SW480 (cell line): ENCODE data around the gene RAB11FIP3.

ENCODE experiments used
- DNase-seq: peaks from one replicate; pipeline ENCODE4 v3.0.0-alpha.2; 2016; ENCODE audit warnings: low spot score

RAB11FIP3 gene

GRCh38 chr16:518858-519257 is 93.4 kb downstream of the RAB11FIP3 start:
- no peak for DNase-seq

- no peak for DNase-seq
Measured at GRCh38 chr16:519425-519824, 94.0 kb downstream of the RAB11FIP3 start.

- no peak for DNase-seq
Measured at GRCh38 chr16:519841-520687, 94.6 kb downstream of the RAB11FIP3 start.

- no peak for DNase-seq
Measured at GRCh38 chr16:520847-521246, 95.4 kb downstream of the RAB11FIP3 start.

- peak; percentile 69 for DNase-seq
Measured at GRCh38 chr16:521381-522210, 96.1 kb downstream of the RAB11FIP3 start.

GRCh38 chr16:522320-523096 is 97.1 kb downstream of the RAB11FIP3 start:
- DNase-seq = no peak

- DNase-seq = no peak
Measured at GRCh38 chr16:523097-523741, 97.8 kb downstream of the RAB11FIP3 start.

- no peak for DNase-seq
Measured at GRCh38 chr16:524274-525040, 99.0 kb downstream of the RAB11FIP3 start.

- DNase-seq = no peak
Measured at GRCh38 chr16:525123-525519, 99.7 kb downstream of the RAB11FIP3 start.

- DNase-seq = no peak
Measured at GRCh38 chr16:525520-526180, 100.2 kb downstream of the RAB11FIP3 start.

- DNase-seq = peak; percentile 33
Measured at GRCh38 chr16:526181-527014, 100.9 kb downstream of the RAB11FIP3 start.

GRCh38 chr16:527015-527903 is 101.8 kb downstream of the RAB11FIP3 start, which contains the start of gene CAPN15:
TSS of gene CAPN15 (plus strand) at chr16:527712. CDS start at chr16:546839, 19,127 bp downstream.
- peak; percentile 87 for DNase-seq

GRCh38 chr16:528111-529011 is 102.9 kb downstream of the RAB11FIP3 start:
- DNase-seq = peak; percentile 70

GRCh38 chr16:529012-529575 is 103.6 kb downstream of the RAB11FIP3 start:
- DNase-seq = no peak

GRCh38 chr16:530111-530817 is 104.8 kb downstream of the RAB11FIP3 start:
- DNase-seq = no peak

- no peak for DNase-seq
Measured at GRCh38 chr16:531494-532125, 106.2 kb downstream of the RAB11FIP3 start.
